RWPE2 (cell line): ENCODE results near the gene HM13.

Experiments
- ATAC-seq: fragments of 200-7000 bp; cut with Tn5 transposase; 3 replicates; pipeline ENCODE4 v1.9.1; 2021; ENCODE audit warnings: low read depth
- DNase-seq: peaks from one replicate; pipeline ENCODE4 v3.0.0-alpha.2; 2020; ENCODE audit warnings: low spot score
- H3K27ac ChIP-seq: fragments of 450-650 bp; 2 replicates; pipeline ENCODE4 v1.5.1; 2017; ENCODE audit warnings: mild to moderate bottlenecking; ENCODE audit not compliant: poor library complexity, severe bottlenecking
- H3K27me3 ChIP-seq: fragments of 250-450 bp; sonication (Bioruptor Pico); 2 replicates; pipeline ENCODE4 v1.5.1; 2021; ENCODE audit warnings: mild to moderate bottlenecking, moderate library complexity; ENCODE audit not compliant: insufficient read depth, poor library complexity, severe bottlenecking
- H3K36me3 ChIP-seq: fragments of 250-450 bp; sonication (Bioruptor Pico); 2 replicates; pipeline ENCODE4 v1.5.1; 2020; ENCODE audit warnings: low read depth, mild to moderate bottlenecking, moderate library complexity
- H3K4me1 ChIP-seq: fragments of 250-450 bp; sonication (Bioruptor Pico); 2 replicates; pipeline ENCODE4 v1.5.1; 2021; ENCODE audit warnings: mild to moderate bottlenecking, moderate library complexity; ENCODE audit not compliant: insufficient read depth, poor library complexity, severe bottlenecking
- H3K4me3 ChIP-seq: fragments of 250-450 bp; sonication (Bioruptor Pico); 2 replicates; pipeline ENCODE4 v1.5.1; 2021; ENCODE audit warnings: mild to moderate bottlenecking, moderate library complexity; ENCODE audit not compliant: severe bottlenecking
- H3K9me3 ChIP-seq: fragments of 250-450 bp; sonication (Bioruptor Pico); 2 replicates; pipeline ENCODE4 v1.5.1; 2021; ENCODE audit warnings: mild to moderate bottlenecking, moderate library complexity; ENCODE audit not compliant: severe bottlenecking
- CTCF ChIP-seq: fragments of 450-650 bp; IDR thresholded peaks from one replicate; pipeline ENCODE4 v1.5.1; 2017; ENCODE audit warnings: mild to moderate bottlenecking, moderate library complexity; ENCODE audit not compliant: poor library complexity, severe bottlenecking

The HM13 gene

GRCh38 chr20:31569163-31570020, 55.1 kb downstream of the HM13 start:
- Histone ChIP-seq H3K36me3 (peaks cover 41% of the 10 kb centered on the region), H3K4me1 (peaks cover 43% of the 10 kb centered on the region), H3K9me3 (no peaks in the 10 kb centered on the region), H3K27ac (peak overlapping the region; percentile 97), H3K4me3 (no peak overlapping the region), H3K27me3 (no peaks in the 10 kb centered on the region)
- peak; percentile 100 for TF ChIP-seq CTCF
- DNase-seq: no peak
- no peak for ATAC-seq

DNA sequence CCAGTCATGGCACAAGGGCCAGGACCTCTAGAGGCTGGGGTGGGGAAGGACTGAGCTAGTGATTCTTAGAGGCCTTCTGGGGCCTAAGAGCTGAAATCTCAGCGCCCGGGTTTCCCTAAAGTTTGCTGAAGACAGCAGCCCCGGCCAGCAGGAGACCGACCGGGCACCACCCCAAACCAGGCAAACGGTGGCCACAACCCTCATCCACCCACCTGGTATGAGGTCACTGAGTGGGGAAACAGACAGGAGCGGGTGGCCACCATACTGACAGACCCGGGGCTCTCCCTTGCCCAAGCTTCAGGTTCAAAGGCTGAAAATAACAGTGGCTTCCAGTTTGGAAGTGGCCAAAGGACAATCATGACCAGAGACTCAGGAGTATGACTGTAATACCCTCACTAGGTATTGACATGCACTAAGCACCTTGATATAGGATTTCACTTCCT, 55.8 kb downstream of the HM13 start:
- ATAC-seq (no peak), DNase-seq (peak; percentile 80)
- H3K36me3 ChIP-seq: peaks cover 40% of the 10 kb centered on the region
- no peaks in the 10 kb centered on the region for H3K27me3 ChIP-seq
- H3K27ac ChIP-seq: peak overlapping the region; percentile 97
- H3K4me3 ChIP-seq: no peak overlapping the region
- peaks cover 42% of the 10 kb centered on the region for H3K4me1 ChIP-seq
- no peak for TF ChIP-seq CTCF
- H3K9me3 ChIP-seq: no peaks in the 10 kb centered on the region

DNA sequence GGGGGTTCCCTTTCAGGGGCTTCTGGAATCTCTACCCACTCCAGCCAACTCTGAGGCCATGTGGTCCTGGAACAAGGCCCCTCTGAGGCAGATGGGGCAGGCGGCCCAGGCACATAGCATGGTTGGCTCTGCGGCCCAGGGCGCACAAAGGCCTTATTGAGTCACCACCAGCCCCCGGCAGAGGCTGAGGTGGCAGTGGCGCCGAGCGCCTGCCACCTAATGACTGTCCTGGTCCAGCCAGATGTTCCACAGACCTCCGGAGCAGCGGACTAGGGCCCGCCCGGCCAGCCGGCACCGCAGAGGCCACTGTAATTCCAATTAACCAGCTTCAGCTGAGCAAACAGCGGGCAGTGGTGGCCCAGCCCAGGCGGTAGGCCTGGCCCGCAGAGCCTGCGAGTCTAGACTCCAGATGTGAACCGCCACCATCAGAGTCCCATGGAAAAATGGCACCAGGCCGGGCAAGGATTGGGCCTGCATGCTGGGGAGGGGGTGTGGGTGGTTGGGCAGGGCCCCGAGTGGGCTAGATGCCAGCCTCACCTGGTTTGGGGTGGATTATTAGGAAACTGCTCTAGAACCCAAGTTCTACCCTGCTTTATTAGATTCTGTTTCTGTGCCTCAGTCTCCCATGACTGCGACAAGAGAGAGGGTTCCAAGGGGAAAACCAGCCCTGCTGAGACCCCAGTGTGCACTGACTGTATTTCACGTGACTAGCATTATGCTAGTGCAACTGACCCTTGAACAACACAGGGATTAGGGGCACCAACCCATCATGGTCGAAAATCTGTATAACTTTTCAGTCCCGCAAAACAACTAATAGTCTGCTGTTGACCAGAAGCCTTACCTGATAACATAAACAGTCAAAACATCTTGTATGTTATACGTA, 56.7 kb downstream of the HM13 start:
- ATAC-seq (no peak), DNase-seq (peak; percentile 80)
- H3K9me3 ChIP-seq: no peaks in the 10 kb centered on the region
- H3K27ac ChIP-seq: peak overlapping the region; percentile 97
- peaks cover 40% of the 10 kb centered on the region for H3K36me3 ChIP-seq
- no peak for TF ChIP-seq CTCF
- H3K4me1 ChIP-seq: peaks cover 34% of the 10 kb centered on the region
- H3K27me3 ChIP-seq: no peaks in the 10 kb centered on the region
- H3K4me3 ChIP-seq: no peak overlapping the region

- Histone ChIP-seq H3K27me3 (no peaks in the 10 kb centered on the region), H3K9me3 (no peaks in the 10 kb centered on the region), H3K36me3 (peaks cover 32% of the 10 kb centered on the region), H3K27ac (peak overlapping the region; percentile 97), H3K4me1 (peaks cover 22% of the 10 kb centered on the region), H3K4me3 (no peak overlapping the region)
- DNase-seq (no peak), ATAC-seq (peak; percentile 24; the same call in 2 of the 3 replicates)
- no peak for TF ChIP-seq CTCF
These were observed 57.9 kb downstream of the HM13 start for GRCh38 chr20:31572042-31572700.
